Liver (tissue), 9 donors: ENCODE measurements around the gene VIPR2. TPM values are rescaled to one million over a fixed set of nuclear protein-coding genes. Genes with fewer than 3 reads are reported as not detected.

ENCODE experiments used
- DNase-seq: peaks from one replicate; pipeline ENCODE4 v3.0.0-alpha.2; 2017; ENCODE audit warnings: low spot score
- H3K27ac ChIP-seq, 2 donors: one replicate each; pipeline ENCODE4 v1.7.0; 2013; ENCODE audit warnings: inconsistent platforms in 2 of 2, low read length in 2 of 2, control low read depth in 1 of 2, low read depth in 1 of 2, mild to moderate bottlenecking in 1 of 2
- H3K27me3 ChIP-seq, 4 donors: one replicate each; pipeline versions ENCODE4 v1.6.1 to v1.7.0; 2013; ENCODE audit warnings: low read length in 3 of 4, inconsistent platforms in 1 of 4, mild to moderate bottlenecking in 1 of 4, moderate library complexity in 1 of 4; ENCODE audit not compliant: control insufficient read depth in 4 of 4, insufficient read depth in 4 of 4
- H3K36me3 ChIP-seq, 4 donors: one replicate each; pipeline versions ENCODE4 v1.6.1 to v1.7.0; 2013; ENCODE audit warnings: low read length in 3 of 4, mild to moderate bottlenecking in 3 of 4, low read depth in 1 of 4, moderate library complexity in 1 of 4; ENCODE audit not compliant: control insufficient read depth in 4 of 4, insufficient read depth in 3 of 4
- H3K4me1 ChIP-seq, 4 donors: one replicate each; pipeline versions ENCODE4 v1.6.1 to v1.7.0; 2013; ENCODE audit warnings: low read length in 3 of 4, mild to moderate bottlenecking in 3 of 4, moderate library complexity in 1 of 4; ENCODE audit not compliant: control insufficient read depth in 4 of 4, insufficient read depth in 4 of 4
- H3K4me3 ChIP-seq, 3 donors: one replicate each; pipeline versions ENCODE4 v1.6.1 to v1.7.0; 2013; ENCODE audit warnings: low read length in 3 of 3, control low read depth in 1 of 3, low read depth in 1 of 3, mild to moderate bottlenecking in 1 of 3
- H3K9ac ChIP-seq, 2 donors: one replicate each; pipeline ENCODE4 v1.7.0; 2013; ENCODE audit warnings: low read length in 2 of 2, mild to moderate bottlenecking in 2 of 2, moderate library complexity in 2 of 2, control low read depth in 1 of 2, low read depth in 1 of 2
- H3K9me3 ChIP-seq, 4 donors: one replicate each; pipeline versions ENCODE4 v1.6.1 to v1.7.0; 2013; ENCODE audit warnings: low read length in 3 of 4; ENCODE audit not compliant: control insufficient read depth in 4 of 4
- ATF3 ChIP-seq: IDR thresholded peaks from 2 replicates; pipeline ENCODE4 v1.6.1; 2016; ENCODE audit warnings: antibody characterized with exemption
- CTCF ChIP-seq: fragments of 150-350 bp; IDR thresholded peaks from 2 replicates; pipeline ENCODE4 v1.5.1; 2017; ENCODE audit warnings: improper control_type of control experiment, low read depth, low read length; ENCODE audit not compliant: missing input control
- EGR1 ChIP-seq, 2 donors: IDR thresholded peaks; 2 replicates each; pipeline ENCODE4 v1.6.1; 2016 to 2018; ENCODE audit warnings: antibody characterized with exemption in 2 of 2, low read depth in 2 of 2
- FOXA1 ChIP-seq: IDR thresholded peaks from 2 replicates; pipeline ENCODE4 v1.6.1; 2016; ENCODE audit warnings: antibody characterized with exemption
- FOXA2 ChIP-seq: IDR thresholded peaks from 2 replicates; pipeline ENCODE4 v1.6.1; 2016; ENCODE audit warnings: antibody characterized with exemption
- HNF4A ChIP-seq, 2 donors: conservative IDR thresholded peaks; 2 replicates each; pipeline ENCODE4 v1.6.1; 2016; ENCODE audit warnings: antibody characterized with exemption in 2 of 2, mild to moderate bottlenecking in 2 of 2
- HNF4G ChIP-seq: IDR thresholded peaks from 2 replicates; pipeline ENCODE4 v1.6.1; 2016; ENCODE audit warnings: antibody characterized with exemption
- JUND ChIP-seq, 2 donors: IDR thresholded peaks; 2 replicates each; pipeline ENCODE4 v1.6.1; 2016; ENCODE audit warnings: antibody characterized with exemption in 2 of 2
- RAD21 ChIP-seq, 2 donors: IDR thresholded peaks; 2 replicates each; pipeline ENCODE4 v1.6.1; 2016; ENCODE audit warnings: antibody characterized with exemption in 2 of 2, mild to moderate bottlenecking in 2 of 2
- REST ChIP-seq: IDR thresholded peaks from 2 replicates; pipeline ENCODE4 v1.6.1; 2016; ENCODE audit warnings: antibody characterized with exemption, mild to moderate bottlenecking
- RXRA ChIP-seq, 2 donors: IDR thresholded peaks; 2 replicates each; pipeline ENCODE4 v1.6.1; 2017 to 2018; ENCODE audit warnings: antibody characterized with exemption in 2 of 2, mild to moderate bottlenecking in 1 of 2
- SP1 ChIP-seq: IDR thresholded peaks from 2 replicates; pipeline ENCODE4 v1.6.1; 2018; ENCODE audit warnings: antibody characterized with exemption, mild to moderate bottlenecking
- TAF1 ChIP-seq: conservative IDR thresholded peaks from 2 replicates; pipeline ENCODE4 v1.6.1; 2016; ENCODE audit warnings: antibody characterized with exemption, mild to moderate bottlenecking
- YY1 ChIP-seq: IDR thresholded peaks from 2 replicates; pipeline ENCODE4 v1.6.1; 2016; ENCODE audit warnings: antibody characterized with exemption, mild to moderate bottlenecking
- ZBTB33 ChIP-seq: IDR thresholded peaks from 2 replicates; pipeline ENCODE4 v1.6.1; 2016; ENCODE audit warnings: antibody characterized with exemption
- WGBS: extraction: QIAGEN DNeasy Blood & Tissue Kit; methylation state at CpG from one replicate; pipeline ENCODE4 v1.1.7; 2013; 5-methylcytosine and 5-hydroxymethylcytosine counted together
- polyA plus RNA-seq, 2 donors: library from polyadenylated mRNA; stranded (reverse) in 1 of 2; unstranded in 1 of 2; fragments of 200-250 nt in 1 of 2; fragments of >200 nt in 1 of 2; fragmentation: Nextera tagmentation in 1 of 2; extraction: Ambion mirVana in 1 of 2; gene quantifications; one replicate each; pipeline versions ENCODE4 v1.2.1 to v1.2.3, GENCODE V29; 2013 to 2015
- total RNA-seq, 2 donors: library from RNA; depleted of rRNA; stranded (reverse); fragments of >200 nt; gene quantifications; one replicate each; pipeline ENCODE4 v1.2.3, GENCODE V29; 2014
- TF ChIP-seq, protein P1 (sequence below): IDR thresholded peaks from 2 replicates; pipeline ENCODE4 v1.6.1; 2016; ENCODE audit warnings: antibody characterized with exemption
- donor health status: healthy.
- donor health status: healthy.
- donor health status: healthy.
- donor health status: healthy.
- donor health status: healthy.

The VIPR2 gene, protein sequence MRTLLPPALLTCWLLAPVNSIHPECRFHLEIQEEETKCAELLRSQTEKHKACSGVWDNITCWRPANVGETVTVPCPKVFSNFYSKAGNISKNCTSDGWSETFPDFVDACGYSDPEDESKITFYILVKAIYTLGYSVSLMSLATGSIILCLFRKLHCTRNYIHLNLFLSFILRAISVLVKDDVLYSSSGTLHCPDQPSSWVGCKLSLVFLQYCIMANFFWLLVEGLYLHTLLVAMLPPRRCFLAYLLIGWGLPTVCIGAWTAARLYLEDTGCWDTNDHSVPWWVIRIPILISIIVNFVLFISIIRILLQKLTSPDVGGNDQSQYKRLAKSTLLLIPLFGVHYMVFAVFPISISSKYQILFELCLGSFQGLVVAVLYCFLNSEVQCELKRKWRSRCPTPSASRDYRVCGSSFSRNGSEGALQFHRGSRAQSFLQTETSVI
- under 1 TPM; 0.05 to 0.17 TPM for total RNA-seq
- polyA plus RNA-seq = under 1 TPM in 1 of 2 donors, not detected in 1; 0.10 TPM

GRCh38 chr7:159144758-159145489, at the start of gene VIPR2:
Gene VIPR2, minus strand, starts transcription at chr7:159144867. Its CDS starts 96 bp downstream, at chr7:159144771.
- H3K27ac ChIP-seq = no peak within 1 kb of the TSS
- WGBS = 5% methylated on average over 87 of the region's 88 CpGs
- TF ChIP-seq EGR1 (IDR thresholded peaks at IDR 0.05; ENCODE audit: low read depth in 2 of 2) = no peak
- no peak for TF ChIP-seq HNF4A (conservative IDR thresholded peaks at IDR 0.05)
- TF ChIP-seq HNF4G = no peak
- no peak for TF ChIP-seq CTCF
- TF ChIP-seq ZBTB33 = no peak
- no peak for TF ChIP-seq JUND (IDR thresholded peaks at IDR 0.05)
- no peak for TF ChIP-seq RAD21 (IDR thresholded peaks at IDR 0.05)
- no peak for TF ChIP-seq RXRA (IDR thresholded peaks at IDR 0.05)
- no peak for TF ChIP-seq FOXA1
- no peak for TF ChIP-seq REST
- TF ChIP-seq SP1 = no peak
- TF ChIP-seq TAF1 = no peak
- TF ChIP-seq, protein P1, sequence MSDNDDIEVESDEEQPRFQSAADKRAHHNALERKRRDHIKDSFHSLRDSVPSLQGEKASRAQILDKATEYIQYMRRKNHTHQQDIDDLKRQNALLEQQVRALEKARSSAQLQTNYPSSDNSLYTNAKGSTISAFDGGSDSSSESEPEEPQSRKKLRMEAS = no peak
- TF ChIP-seq FOXA2 = no peak
- TF ChIP-seq YY1 = no peak
- no peak for TF ChIP-seq ATF3
- peaks cover 0 to 8% (median 6%) of the 10 kb centered on the region in 4 donors for H3K27me3 ChIP-seq
- peaks cover 0 to 12% (median 9%) of the 10 kb centered on the region in 4 donors for H3K4me1 ChIP-seq
- no peaks in the 10 kb centered on the region for H3K9me3 ChIP-seq
- DNase-seq = no peak
- no peaks in the 10 kb centered on the region for H3K36me3 ChIP-seq
- H3K4me3 ChIP-seq = peak within 1 kb of the TSS in 1 of 3 donors; percentile 43
- H3K9ac ChIP-seq = no peak within 1 kb of the TSS
